GM12873 (cell line): Measurements from ENCODE around the gene SNED1.

Source experiments
- CTCF ChIP-seq: IDR thresholded peaks from 2 replicates; pipeline ENCODE4 v1.5.1; 2012; ENCODE audit warnings: low read depth, mild to moderate bottlenecking, moderate library complexity, low read length, control low read depth; ENCODE audit not compliant: insufficient read depth; ENCODE audit errors: missing control alignments

SNED1 gene

GRCh38 chr2:241128266-241128665, 129.8 kb downstream of the SNED1 start:
- no peak for TF ChIP-seq CTCF

GRCh38 chr2:241129086-241129871, 130.9 kb downstream of the SNED1 start:
- no peak for TF ChIP-seq CTCF

- no peak for TF ChIP-seq CTCF
Measured at GRCh38 chr2:241130316-241130715, 131.9 kb downstream of the SNED1 start.

- TF ChIP-seq CTCF, result no peak
Measured at GRCh38 chr2:241131531-241131930, 133.1 kb downstream of the SNED1 start.

- TF ChIP-seq CTCF, result no peak
Measured at GRCh38 chr2:241132538-241133435, 134.4 kb downstream of the SNED1 start.

GRCh38 chr2:241133436-241133820, 135.0 kb downstream of the SNED1 start:
- TF ChIP-seq CTCF, result no peak

- TF ChIP-seq CTCF, result no peak
Measured at GRCh38 chr2:241134711-241135110, 136.3 kb downstream of the SNED1 start.
